Activated T-helper 2 cell treated with anti-CD3 and anti-CD28 coated beads, Interferon-gamma antibody, Interleukin-2, Interleukin-4, amounts not matched to agents 10 μg/mL and 5 μg/mL and 100 μg/mL, durations not matched to agents 14 hours and 24 hours and 36 hours (primary cell): ENCODE results near the gene PRDM2. TPM values are rescaled to one million over a fixed set of nuclear protein-coding genes. Genes with fewer than 3 reads are reported as not detected.

Source experiments
- DNase-seq: peaks from one replicate; pipeline ENCODE4 v3.0.0; 2021; ENCODE audit warnings: low spot score
- H3K27ac Mint-ChIP-seq: one replicate; pipeline ENCODE4 v1.8.0; 2021; ENCODE audit warnings: mixed read lengths
- H3K27me3 Mint-ChIP-seq: one replicate; pipeline ENCODE4 v1.8.0; 2021; ENCODE audit warnings: low read depth, mixed read lengths
- H3K36me3 Mint-ChIP-seq: one replicate; pipeline ENCODE4 v1.8.0; 2021; ENCODE audit warnings: low read depth, mixed read lengths
- H3K4me1 Mint-ChIP-seq: one replicate; pipeline ENCODE4 v1.8.0; 2021; ENCODE audit warnings: low read depth, mixed read lengths
- H3K4me3 Mint-ChIP-seq: one replicate; pipeline ENCODE4 v1.8.0; 2021; ENCODE audit warnings: low read depth, mild to moderate bottlenecking, moderate library complexity, mixed read lengths
- H3K9me3 Mint-ChIP-seq: one replicate; pipeline ENCODE4 v1.8.0; 2021; ENCODE audit warnings: mixed read lengths
- intact Hi-C: fragments of 100-400 bp; cut with micrococcal nuclease; formaldehyde crosslinking; loops from one replicate; pipeline ENCODE4 v1.15.1; 2023
- total RNA-seq: library from RNA; stranded (reverse); gene quantifications from 2 replicates; pipeline ENCODE4 v1.2.3, GENCODE V29; 2022

Gene PRDM2
- total RNA-seq, 1 donor from 2014 or later, result 45.0 TPM

DNA sequence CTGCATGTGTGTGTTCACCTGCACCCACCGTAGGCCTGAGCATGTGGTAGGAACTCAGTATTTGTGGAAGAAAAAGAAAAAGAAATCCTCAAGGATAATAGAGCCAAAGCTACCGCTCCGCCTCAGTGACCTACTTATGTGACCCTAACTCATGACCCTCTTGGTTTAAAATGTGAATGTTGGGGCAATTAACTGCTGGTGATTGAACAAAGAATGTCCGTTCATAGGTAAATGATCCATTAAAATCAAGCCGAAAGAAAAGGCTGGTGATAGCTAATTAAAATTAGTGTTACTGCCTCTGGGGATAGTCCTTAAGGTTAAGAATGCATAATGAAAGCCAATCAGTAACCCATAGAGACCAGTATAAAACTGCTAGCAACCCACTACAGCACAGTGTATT lies 98.1 kb downstream of the PRDM2 start:
- intact Hi-C loops, result no loop called here
- Mint-ChIP-seq H3K27ac (no peak overlapping the region), H3K4me1 (peaks cover 15% of the 10 kb centered on the region)

DNA sequence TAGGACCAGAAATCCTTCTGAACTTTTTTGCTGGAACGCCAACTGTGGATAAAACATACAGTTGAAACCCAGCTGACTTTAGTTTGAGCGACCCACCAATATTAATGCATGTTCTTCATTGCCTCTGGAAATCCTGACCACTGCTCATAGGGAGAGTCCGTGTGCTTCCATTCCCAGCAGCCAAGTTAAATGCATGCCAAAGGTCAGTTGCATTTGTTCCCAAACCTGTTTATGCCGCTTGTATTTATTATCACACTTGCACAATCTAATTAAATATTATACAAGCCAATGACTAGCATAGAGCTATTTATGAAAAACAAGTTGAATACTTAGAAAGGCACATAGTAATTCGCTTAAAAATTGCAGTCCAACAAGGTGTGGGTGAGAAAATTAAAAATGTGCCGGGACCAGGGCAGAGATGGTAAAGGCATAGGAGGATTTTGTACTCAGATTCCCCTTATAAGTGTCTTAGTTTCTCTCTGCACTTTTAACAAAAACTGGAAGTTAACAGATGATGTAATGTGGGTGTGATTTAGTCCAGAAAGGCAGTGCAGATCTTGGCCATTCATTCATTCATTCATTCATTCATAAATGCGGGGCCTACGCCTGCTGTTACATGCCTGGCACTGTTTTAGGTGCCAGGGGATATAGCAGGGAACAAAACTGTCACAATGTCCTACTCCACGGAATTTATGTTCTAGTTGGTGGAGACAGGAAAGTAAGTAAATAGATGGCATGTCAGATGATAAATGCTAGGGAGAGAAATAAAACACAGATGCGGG lies 99.7 kb downstream of the PRDM2 start:
- no peak for DNase-seq
- Mint-ChIP-seq H3K27ac (no peak overlapping the region), H3K36me3 (peaks cover 4% of the 10 kb centered on the region), H3K9me3 (no peaks in the 10 kb centered on the region), H3K4me3 (no peak overlapping the region), H3K4me1 (peaks cover 4% of the 10 kb centered on the region), H3K27me3 (no peaks in the 10 kb centered on the region)
- intact Hi-C loops, result no loop called here

More for the DNA sequence above, 98.1 kb downstream of the PRDM2 start:
- H3K4me3 Mint-ChIP-seq, result no peak overlapping the region
- H3K27me3 Mint-ChIP-seq, result no peaks in the 10 kb centered on the region
- H3K36me3 Mint-ChIP-seq, result peaks cover 9% of the 10 kb centered on the region
- no peaks in the 10 kb centered on the region for H3K9me3 Mint-ChIP-seq
- DNase-seq, result no peak

DNA sequence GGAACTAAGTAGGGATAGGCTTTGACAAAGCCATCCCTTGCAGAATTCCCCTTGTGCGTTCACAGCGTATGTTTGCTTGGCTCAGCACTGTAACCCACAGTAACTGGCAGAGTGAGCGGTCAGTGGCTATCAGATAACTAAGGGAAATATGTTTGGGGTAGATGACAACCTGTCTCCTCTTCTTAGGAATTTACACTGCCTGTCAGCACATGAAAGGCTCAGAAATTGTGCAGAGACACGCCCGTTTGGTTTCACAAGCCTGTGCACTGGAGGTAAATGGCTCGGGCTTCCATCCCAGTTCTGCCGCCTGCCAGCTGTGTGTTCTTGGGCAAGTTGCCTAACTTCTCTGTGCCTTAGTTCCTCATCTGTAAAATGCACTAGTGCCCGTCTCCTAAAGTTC lies 101.2 kb downstream of the PRDM2 start:
- Mint-ChIP-seq H3K27ac (no peak overlapping the region), H3K4me1 (no peaks in the 10 kb centered on the region), H3K27me3 (no peaks in the 10 kb centered on the region), H3K36me3 (peaks cover under 1% of the 10 kb centered on the region), H3K4me3 (no peak overlapping the region), H3K9me3 (no peaks in the 10 kb centered on the region)
- no peak for DNase-seq
- intact Hi-C loops, result no loop called here

DNA sequence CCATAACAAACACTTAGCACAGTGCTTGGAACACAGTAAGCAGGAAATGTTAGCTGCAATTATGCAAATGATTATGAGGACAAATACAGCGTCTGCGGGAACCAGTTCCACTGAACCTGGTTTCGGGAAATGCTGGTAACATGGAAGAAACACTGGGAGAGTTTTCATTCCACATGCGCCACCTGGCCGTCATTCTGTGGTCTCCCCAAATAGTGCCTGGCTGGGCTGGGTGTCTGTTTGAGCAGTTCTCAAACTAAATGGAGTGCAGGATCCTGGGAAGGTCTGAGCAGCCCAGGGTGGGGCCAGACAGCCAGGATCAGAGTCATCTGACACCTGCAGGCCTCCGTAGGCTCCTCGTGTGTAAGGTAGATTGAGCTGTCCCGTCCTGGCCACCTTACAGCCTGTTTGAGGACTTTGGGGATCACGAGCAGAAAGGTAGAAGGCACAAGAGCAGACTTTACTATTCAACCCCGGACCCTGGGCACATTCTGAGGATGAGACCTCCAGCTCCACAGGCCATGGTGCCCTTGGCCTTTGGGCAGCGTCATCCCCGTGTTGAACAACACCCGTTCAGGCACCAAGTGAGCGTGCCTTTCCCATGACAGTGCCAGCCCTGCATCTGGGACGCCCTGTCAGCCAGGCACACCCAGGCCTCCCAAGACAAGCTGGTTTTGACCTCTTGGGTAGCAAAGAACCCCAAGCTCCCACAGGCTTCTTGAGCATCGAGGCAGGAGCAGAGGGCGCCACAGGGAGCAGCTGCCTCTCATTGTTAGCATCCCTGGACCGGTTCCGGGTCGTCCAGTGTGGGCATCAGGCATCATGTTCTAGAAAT lies 101.9 kb downstream of the PRDM2 start:
- H3K27ac Mint-ChIP-seq, result no peak overlapping the region
- DNase-seq, result no peak
- H3K27me3 Mint-ChIP-seq, result no peaks in the 10 kb centered on the region
- intact Hi-C loops, result no loop called here
- no peaks in the 10 kb centered on the region for H3K9me3 Mint-ChIP-seq
- H3K4me3 Mint-ChIP-seq, result no peak overlapping the region
- H3K36me3 Mint-ChIP-seq, result no peaks in the 10 kb centered on the region
- H3K4me1 Mint-ChIP-seq, result no peaks in the 10 kb centered on the region

DNA sequence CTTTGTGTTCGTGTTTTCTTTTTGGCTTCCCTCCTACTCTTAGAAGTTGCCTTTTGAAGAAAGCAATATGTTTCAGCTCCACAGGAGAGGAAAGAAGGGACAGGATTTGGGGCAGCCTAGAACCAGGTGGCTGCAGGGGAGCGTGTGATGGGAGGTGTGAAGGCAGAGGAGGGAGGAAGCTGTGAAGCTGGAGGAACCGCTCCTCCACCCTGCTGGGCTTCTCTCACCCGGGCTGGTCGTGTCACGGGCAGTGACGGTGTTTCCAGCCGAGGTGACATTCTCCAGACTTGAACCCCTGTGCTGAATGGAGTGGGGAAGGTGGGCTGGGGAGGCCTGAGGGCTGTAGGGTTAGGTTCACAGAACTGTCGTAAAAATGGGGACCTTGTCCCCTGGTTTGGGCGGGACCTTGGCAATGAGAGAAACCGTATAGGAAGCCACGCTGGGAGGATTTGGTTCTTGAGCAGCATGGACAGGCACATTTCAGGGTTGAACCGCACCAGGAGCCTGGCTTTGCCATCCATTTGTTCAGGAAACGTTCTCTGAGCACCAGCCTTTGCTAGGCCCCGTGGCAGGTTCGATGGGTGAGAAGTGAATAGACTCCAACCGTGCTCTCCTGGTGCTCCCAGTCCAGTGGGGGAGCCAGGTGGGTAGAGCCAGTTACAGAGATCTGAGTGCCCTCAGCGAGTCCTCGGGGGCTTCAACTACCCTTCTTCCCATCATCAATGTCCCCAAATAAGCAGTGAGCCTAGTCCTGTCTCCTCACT lies 103.0 kb downstream of the PRDM2 start:
- Mint-ChIP-seq H3K4me3 (no peak overlapping the region), H3K27ac (no peak overlapping the region), H3K36me3 (no peaks in the 10 kb centered on the region), H3K9me3 (no peaks in the 10 kb centered on the region), H3K27me3 (no peaks in the 10 kb centered on the region), H3K4me1 (no peaks in the 10 kb centered on the region)
- DNase-seq, result no peak
- intact Hi-C loops, result no loop called here

DNA sequence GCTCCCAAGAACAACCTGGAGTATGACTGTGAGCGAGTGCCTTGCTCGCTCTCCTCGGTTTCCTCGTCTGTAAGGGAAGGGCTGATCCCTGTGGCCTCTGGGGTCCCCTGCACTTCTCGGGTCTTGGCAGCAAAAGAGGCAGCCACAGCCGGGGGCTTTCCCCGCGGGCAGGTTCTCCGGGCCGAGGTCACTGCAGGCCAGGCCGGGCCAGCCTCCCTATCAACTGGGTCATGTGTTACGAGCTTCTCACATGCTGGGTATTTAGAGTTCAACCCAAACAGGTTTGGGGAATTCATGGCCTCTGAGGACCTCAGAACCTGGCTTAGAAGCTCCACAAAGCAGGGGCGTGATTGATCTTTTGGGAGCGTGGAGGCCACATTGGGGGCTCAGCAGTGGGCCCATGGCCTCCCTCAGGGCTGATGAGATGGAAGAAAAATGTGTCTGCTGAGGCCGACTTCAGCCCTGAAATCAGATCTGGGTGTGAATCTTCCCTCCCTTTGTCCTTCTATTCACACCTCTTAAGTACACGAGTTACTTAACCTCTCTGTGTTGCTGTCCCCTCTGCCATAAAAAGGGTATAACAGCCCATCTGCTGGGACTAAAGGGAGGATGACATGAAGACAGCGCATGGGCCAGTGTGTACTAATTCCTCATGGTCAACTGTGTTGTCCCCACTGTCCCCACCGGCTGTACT lies 103.7 kb downstream of the PRDM2 start:
- no peaks in the 10 kb centered on the region for H3K4me1 Mint-ChIP-seq
- DNase-seq, result no peak
- no peak overlapping the region for H3K27ac Mint-ChIP-seq
- no peaks in the 10 kb centered on the region for H3K27me3 Mint-ChIP-seq
- H3K4me3 Mint-ChIP-seq, result no peak overlapping the region
- intact Hi-C loops, result no loop called here
- no peaks in the 10 kb centered on the region for H3K9me3 Mint-ChIP-seq
- H3K36me3 Mint-ChIP-seq, result no peaks in the 10 kb centered on the region

DNA sequence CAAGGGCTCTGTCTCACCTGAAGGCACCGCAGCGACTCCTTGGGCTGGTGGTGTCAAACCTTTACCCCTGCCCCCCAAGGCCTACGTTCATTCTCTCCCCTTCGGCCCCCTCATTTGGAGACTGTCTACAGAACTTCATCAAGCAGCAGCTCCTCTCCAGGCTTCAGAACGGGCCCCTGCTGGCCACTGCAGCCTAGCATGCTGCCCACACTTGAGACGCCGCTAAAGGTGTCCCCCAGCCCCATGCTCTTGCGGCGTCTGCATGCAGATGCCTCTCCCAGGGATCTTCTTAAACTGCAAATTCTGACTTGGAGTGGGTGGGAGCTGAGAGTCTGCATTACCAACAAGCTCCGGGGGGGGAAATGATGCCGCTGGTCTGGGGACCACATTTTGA lies 104.2 kb downstream of the PRDM2 start:
- no peaks in the 10 kb centered on the region for H3K36me3 Mint-ChIP-seq
- H3K27me3 Mint-ChIP-seq, result no peaks in the 10 kb centered on the region
- no peak overlapping the region for H3K4me3 Mint-ChIP-seq
- intact Hi-C loops, result no loop called here
- no peaks in the 10 kb centered on the region for H3K9me3 Mint-ChIP-seq
- no peak overlapping the region for H3K27ac Mint-ChIP-seq
- H3K4me1 Mint-ChIP-seq, result peaks cover under 1% of the 10 kb centered on the region
- DNase-seq, result no peak

DNA sequence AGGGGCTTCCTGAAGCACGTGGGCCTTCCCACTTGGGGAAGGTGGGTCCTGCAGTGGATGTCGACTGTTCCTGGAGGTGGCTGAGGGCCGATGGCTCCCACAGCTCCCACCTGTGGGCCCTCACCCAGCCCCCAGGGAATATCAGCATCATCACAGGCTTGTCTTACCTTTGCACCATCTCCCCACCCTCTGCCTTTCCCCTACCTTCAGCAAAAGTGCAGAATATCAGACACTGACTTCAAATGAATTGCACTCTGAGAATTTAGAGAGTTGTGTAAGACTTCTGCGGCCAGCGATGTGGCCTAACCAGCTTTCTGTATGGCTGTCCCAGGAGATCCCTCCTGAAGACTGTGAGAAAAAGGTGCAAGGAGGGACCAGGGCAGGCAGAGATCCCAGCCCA lies 105.4 kb downstream of the PRDM2 start:
- no peak overlapping the region for H3K4me3 Mint-ChIP-seq
- no peaks in the 10 kb centered on the region for H3K9me3 Mint-ChIP-seq
- DNase-seq, result no peak
- no peaks in the 10 kb centered on the region for H3K36me3 Mint-ChIP-seq
- no peaks in the 10 kb centered on the region for H3K27me3 Mint-ChIP-seq
- peaks cover 6% of the 10 kb centered on the region for H3K4me1 Mint-ChIP-seq
- no peak overlapping the region for H3K27ac Mint-ChIP-seq
- intact Hi-C loops, result no loop called here

DNA sequence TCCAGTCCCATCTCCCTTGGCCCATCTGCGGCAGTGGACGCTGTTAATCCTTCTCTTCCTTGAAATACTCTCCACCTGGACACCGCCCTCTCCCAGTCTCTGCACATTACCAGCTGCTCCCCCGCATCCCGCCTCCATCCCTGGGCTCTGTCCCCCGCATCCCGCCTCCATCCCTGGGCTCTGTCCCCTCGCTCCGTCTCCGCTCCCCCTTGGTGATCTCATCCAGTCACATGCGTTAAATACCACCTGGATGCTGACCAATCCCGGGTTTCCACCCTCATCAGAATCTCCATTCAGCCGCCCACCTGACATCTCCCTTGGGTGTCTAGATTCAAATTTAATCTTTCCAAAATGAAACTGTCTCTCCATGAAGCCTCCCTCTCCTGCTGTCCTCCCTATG lies 106.1 kb downstream of the PRDM2 start:
- Mint-ChIP-seq H3K36me3 (no peaks in the 10 kb centered on the region), H3K27ac (no peak overlapping the region), H3K27me3 (no peaks in the 10 kb centered on the region), H3K9me3 (no peaks in the 10 kb centered on the region), H3K4me1 (peaks cover 6% of the 10 kb centered on the region), H3K4me3 (no peak overlapping the region)
- DNase-seq, result no peak
- intact Hi-C loops, result no loop called here

DNA sequence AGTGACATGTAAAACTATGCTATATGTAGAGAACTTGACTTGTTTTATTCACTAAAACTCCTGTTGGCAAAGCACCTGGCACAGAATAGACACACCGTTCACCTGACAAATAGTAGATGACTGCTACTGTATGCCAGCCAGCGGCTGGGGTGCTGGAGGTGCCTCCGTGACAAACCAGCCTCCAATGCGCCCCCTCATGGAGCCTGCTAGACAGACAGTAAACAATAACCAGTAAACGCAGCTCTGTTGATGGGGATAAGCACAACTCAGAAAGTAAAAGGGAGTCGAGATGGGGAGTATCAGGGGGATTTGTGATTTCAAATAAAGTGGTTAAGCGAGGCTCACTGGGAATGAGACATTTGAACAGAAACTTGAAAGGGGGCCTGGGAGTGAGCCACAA lies 107.2 kb downstream of the PRDM2 start:
- H3K4me1 Mint-ChIP-seq, result peaks cover 6% of the 10 kb centered on the region
- H3K4me3 Mint-ChIP-seq, result no peak overlapping the region
- DNase-seq, result no peak
- H3K36me3 Mint-ChIP-seq, result no peaks in the 10 kb centered on the region
- H3K9me3 Mint-ChIP-seq, result no peaks in the 10 kb centered on the region
- no peaks in the 10 kb centered on the region for H3K27me3 Mint-ChIP-seq
- H3K27ac Mint-ChIP-seq, result no peak overlapping the region
- intact Hi-C loops, result no loop called here

DNA sequence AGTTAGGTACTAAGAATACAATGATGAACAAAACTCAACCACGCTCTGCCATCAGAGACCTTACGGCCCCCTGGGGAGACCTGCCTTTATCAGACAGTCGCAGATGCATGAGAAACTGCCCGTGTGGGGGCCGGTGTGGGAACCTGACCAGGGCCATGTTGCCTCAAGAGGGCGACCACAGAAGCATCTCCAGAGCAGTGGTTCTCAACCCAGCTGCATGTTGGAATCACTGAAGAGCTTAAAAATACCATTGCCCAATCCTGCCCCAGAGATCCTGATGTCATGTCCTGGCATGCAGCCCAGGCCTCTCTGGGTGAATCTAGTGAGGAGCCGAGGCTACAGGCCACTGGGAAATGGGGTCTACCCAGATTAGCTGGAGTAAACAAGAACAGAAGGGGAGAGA lies 108.7 kb downstream of the PRDM2 start:
- DNase-seq, result no peak
- Mint-ChIP-seq H3K27me3 (no peaks in the 10 kb centered on the region), H3K27ac (no peak overlapping the region), H3K4me3 (no peak overlapping the region), H3K36me3 (no peaks in the 10 kb centered on the region), H3K4me1 (peaks cover 6% of the 10 kb centered on the region), H3K9me3 (no peaks in the 10 kb centered on the region)
- intact Hi-C loops, result no loop called here

DNA sequence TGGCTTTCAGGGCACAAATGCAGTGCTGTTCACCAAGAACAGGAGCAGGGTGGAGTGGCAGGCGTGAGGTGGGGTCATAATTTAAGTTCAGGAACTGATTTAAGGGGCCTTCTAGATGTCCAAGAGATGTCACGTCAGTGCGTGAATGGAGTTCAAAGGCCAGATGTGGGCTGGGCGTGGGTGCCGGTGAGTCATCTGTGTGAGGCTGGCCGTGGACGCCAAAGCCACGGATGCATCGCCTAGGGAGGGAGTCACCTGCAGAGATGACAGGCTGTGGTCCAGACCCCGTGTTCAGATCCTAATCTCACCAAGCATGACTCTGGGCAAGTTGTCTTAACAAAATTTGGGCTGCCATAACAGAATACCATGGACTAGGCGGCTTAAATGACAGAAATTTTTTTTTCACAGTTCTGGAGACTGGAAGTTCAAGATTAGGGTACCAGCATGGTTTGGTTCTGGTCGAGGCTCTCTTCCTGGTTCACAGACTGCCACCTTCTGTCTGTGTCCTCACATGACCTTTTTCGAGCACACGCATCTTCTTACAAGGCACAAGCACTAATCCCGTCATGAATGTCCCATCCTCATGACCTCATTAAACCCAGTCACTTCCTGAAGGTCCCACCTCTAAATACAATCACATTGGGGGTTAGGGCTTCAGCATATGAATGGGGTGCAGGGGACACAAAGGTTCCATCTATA lies 109.6 kb downstream of the PRDM2 start:
- Mint-ChIP-seq H3K4me3 (no peak overlapping the region), H3K4me1 (peaks cover 6% of the 10 kb centered on the region), H3K27me3 (no peaks in the 10 kb centered on the region), H3K9me3 (no peaks in the 10 kb centered on the region), H3K36me3 (no peaks in the 10 kb centered on the region), H3K27ac (no peak overlapping the region)
- intact Hi-C loops, result no loop called here
- DNase-seq, result no peak
